ENCODE data around the gene DSC2. TPM values are rescaled to one million over a fixed set of nuclear protein-coding genes. Genes with fewer than 3 reads are reported as not detected.

Gene DSC2
- total RNA-seq, 1 experiment from 2014 or later, result 2.7 TPM

DNA sequence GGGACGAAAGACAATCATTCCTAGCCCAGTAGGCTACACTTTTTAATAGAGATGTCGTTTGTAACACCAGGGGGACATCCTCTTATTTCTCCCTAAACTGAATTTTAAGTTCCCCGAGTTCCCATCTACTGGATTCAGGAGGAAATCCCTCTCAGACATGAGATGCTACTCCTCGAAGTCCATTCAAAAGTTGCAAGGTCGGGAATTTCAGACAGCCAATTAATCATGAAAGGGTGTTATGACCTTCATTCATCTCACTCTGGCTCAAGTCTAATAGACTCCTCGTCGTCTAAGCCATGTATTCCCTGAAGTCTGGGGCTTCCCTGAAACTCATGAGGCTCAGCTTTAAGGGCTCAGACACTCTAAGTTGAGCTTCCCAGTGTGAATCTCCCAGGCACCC, 58.5 kb downstream of the DSC2 start:
- Histone ChIP-seq H3K27ac (ENCODE audit: low read length) (no peak overlapping the region), H3K4me1 (ENCODE audit: control insufficient read depth, insufficient read depth, low read length) (no peaks in the 10 kb centered on the region), H3K4me3 (ENCODE audit: low read depth in 2 of 2, low read length in 2 of 2) (no peak overlapping the region), H3K9me3 (ENCODE audit: control insufficient read depth, insufficient read depth, low read depth, low read length) (no peaks in the 10 kb centered on the region), H3K36me3 (ENCODE audit: control insufficient read depth, insufficient read depth, low read length) (no peaks in the 10 kb centered on the region; the same call in 1 of the 2 replicates), H3K27me3 (ENCODE audit: control insufficient read depth, insufficient read depth, low read length) (peaks cover 8% of the 10 kb centered on the region)
- BruUV-seq (replicated peaks), result no TSS peak
- CTCF ChIA-PET, result no interaction called here
- DNase-seq (ENCODE audit: low read depth, low spot score) (no peak), ATAC-seq (no peak)
- in situ Hi-C loops (cut with HindIII; ENCODE audit: low pct_unique_long_range_greater_than_20kb, low sequenced_read_pairs), result no loop called here
- intact Hi-C loops (cut with micrococcal nuclease; ENCODE audit: unreplicated experiment), result no loop called here
- POLR2A ChIA-PET, result no interaction called here
- TF ChIP-seq POLR2AphosphoS5 (IDR thresholded peaks at IDR 0.05; ENCODE audit: low read depth, low read length) (no peak), SIN3A (IDR thresholded peaks at IDR 0.05; ENCODE audit: borderline replicate concordance, insufficient read depth, low read depth, low read length) (no peak), TCF7L2 (IDR thresholded peaks at IDR 0.05; ENCODE audit: low read depth, low read length) (no peak)
- TF ChIP-seq, protein P1, sequence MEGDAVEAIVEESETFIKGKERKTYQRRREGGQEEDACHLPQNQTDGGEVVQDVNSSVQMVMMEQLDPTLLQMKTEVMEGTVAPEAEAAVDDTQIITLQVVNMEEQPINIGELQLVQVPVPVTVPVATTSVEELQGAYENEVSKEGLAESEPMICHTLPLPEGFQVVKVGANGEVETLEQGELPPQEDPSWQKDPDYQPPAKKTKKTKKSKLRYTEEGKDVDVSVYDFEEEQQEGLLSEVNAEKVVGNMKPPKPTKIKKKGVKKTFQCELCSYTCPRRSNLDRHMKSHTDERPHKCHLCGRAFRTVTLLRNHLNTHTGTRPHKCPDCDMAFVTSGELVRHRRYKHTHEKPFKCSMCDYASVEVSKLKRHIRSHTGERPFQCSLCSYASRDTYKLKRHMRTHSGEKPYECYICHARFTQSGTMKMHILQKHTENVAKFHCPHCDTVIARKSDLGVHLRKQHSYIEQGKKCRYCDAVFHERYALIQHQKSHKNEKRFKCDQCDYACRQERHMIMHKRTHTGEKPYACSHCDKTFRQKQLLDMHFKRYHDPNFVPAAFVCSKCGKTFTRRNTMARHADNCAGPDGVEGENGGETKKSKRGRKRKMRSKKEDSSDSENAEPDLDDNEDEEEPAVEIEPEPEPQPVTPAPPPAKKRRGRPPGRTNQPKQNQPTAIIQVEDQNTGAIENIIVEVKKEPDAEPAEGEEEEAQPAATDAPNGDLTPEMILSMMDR (IDR thresholded peaks at IDR 0.05), result no peak
- TF ChIP-seq, protein P2, sequence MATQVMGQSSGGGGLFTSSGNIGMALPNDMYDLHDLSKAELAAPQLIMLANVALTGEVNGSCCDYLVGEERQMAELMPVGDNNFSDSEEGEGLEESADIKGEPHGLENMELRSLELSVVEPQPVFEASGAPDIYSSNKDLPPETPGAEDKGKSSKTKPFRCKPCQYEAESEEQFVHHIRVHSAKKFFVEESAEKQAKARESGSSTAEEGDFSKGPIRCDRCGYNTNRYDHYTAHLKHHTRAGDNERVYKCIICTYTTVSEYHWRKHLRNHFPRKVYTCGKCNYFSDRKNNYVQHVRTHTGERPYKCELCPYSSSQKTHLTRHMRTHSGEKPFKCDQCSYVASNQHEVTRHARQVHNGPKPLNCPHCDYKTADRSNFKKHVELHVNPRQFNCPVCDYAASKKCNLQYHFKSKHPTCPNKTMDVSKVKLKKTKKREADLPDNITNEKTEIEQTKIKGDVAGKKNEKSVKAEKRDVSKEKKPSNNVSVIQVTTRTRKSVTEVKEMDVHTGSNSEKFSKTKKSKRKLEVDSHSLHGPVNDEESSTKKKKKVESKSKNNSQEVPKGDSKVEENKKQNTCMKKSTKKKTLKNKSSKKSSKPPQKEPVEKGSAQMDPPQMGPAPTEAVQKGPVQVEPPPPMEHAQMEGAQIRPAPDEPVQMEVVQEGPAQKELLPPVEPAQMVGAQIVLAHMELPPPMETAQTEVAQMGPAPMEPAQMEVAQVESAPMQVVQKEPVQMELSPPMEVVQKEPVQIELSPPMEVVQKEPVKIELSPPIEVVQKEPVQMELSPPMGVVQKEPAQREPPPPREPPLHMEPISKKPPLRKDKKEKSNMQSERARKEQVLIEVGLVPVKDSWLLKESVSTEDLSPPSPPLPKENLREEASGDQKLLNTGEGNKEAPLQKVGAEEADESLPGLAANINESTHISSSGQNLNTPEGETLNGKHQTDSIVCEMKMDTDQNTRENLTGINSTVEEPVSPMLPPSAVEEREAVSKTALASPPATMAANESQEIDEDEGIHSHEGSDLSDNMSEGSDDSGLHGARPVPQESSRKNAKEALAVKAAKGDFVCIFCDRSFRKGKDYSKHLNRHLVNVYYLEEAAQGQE (IDR thresholded peaks at IDR 0.05; ENCODE audit: insufficient read depth in 1 of 2, low read depth in 2 of 2, low read length in 1 of 2), result no peak

DNA sequence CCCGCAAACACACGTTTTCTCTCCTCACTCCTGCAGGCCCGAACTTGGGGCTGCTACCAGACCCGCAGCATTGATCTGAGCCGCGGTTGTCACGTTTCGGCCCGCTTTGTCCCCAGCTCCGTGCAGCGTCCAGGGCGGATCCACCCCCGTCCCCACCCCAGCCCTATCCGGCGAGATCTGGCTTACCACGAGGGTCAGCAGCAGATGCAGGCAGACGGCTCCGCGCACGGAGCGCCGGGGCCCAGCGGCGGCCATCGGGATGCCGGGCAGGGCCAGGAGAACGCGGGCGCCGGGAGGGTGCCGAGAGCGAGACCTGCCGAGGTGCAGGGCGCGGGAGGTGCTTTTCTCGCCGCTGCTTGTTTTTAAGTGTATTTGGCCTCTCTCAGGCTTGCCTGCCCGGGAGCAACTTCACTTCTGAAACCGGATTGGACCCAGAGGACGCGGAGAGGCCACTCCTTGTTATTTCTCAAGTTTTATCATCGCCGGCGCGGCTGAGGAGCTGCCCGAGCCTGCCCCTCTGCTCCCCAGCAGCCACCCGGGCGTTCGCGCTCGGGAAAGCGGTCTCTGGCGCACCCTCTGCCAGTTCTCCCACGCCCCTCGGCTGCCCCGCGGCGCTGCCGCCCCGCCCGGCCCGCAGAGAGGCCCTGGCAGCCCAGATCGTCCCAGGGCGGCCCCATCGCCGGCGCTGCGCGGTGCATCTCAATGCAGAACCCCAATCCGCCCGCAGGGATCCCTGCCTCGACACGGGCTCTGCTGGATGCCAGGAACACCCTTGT, 59.6 kb downstream of the DSC2 start, which contains the start of gene DSC3:
Gene DSC3 (minus strand): TSS at position 337 of the 776 bp plus-strand sequence. CDS start 82 bp downstream, at position 255.
- peak within 1 kb of the TSS; percentile 29 to 37 for H3K4me3 ChIP-seq (ENCODE audit: low read depth in 2 of 2, low read length in 2 of 2)
- H3K27me3 ChIP-seq (ENCODE audit: control insufficient read depth, insufficient read depth, low read length), result peaks cover 8% of the 10 kb centered on the region
- TF ChIP-seq SIN3A (IDR thresholded peaks at IDR 0.05; ENCODE audit: borderline replicate concordance, insufficient read depth, low read depth, low read length) (no peak), POLR2AphosphoS5 (IDR thresholded peaks at IDR 0.05; ENCODE audit: low read depth, low read length) (no peak), TCF7L2 (IDR thresholded peaks at IDR 0.05; ENCODE audit: low read depth, low read length) (no peak)
- TF ChIP-seq, protein P2 (IDR thresholded peaks at IDR 0.05; ENCODE audit: insufficient read depth in 1 of 2, low read depth in 2 of 2, low read length in 1 of 2), result no peak
- TF ChIP-seq, protein P1 (IDR thresholded peaks at IDR 0.05), result no peak
- DNase-seq (ENCODE audit: low read depth, low spot score) (no peak), ATAC-seq (peak; percentile 77)
- H3K4me1 ChIP-seq (ENCODE audit: control insufficient read depth, insufficient read depth, low read length), result no peaks in the 10 kb centered on the region
- H3K9me3 ChIP-seq (ENCODE audit: control insufficient read depth, insufficient read depth, low read depth, low read length), result no peaks in the 10 kb centered on the region
- no peaks in the 10 kb centered on the region; the same call in 1 of the 2 replicates for H3K36me3 ChIP-seq (ENCODE audit: control insufficient read depth, insufficient read depth, low read length)
- in situ Hi-C loops (cut with HindIII; ENCODE audit: low pct_unique_long_range_greater_than_20kb, low sequenced_read_pairs), result no loop called here
- intact Hi-C loops (cut with micrococcal nuclease; ENCODE audit: unreplicated experiment), result no loop called here
- ChIA-PET POLR2A (no interaction called here), CTCF (no interaction called here)
- BruUV-seq (replicated peaks), result no TSS peak
- H3K27ac ChIP-seq (ENCODE audit: low read length), result no peak within 1 kb of the TSS
